ENCODE results near the gene HEY2. TPM values are rescaled to one million over a fixed set of nuclear protein-coding genes. Genes with fewer than 3 reads are reported as not detected.
A peak's percentile ranks its signal among the peaks of the same experiment; 100 is the strongest.

HEY2 gene
- total RNA-seq, 2 donors from 2014 or later, result 1.0 to 5.3 TPM

- H3K9me3 ChIP-seq, result no peaks in the 10 kb centered on the region
- 68% methylated on average over 1 of the region's 1 CpG for WGBS
- no peak overlapping the region for H3K4me3 ChIP-seq
- intact Hi-C loops (cut with DNase I), result no loop called here
- no peak for DNase-seq (ENCODE audit: low spot score)
- TF ChIP-seq POLR2AphosphoS5 (IDR thresholded peaks at IDR 0.05) (no peak), CTCF (IDR thresholded peaks at IDR 0.05) (no peak), POLR2A (IDR thresholded peaks at IDR 0.05) (no peak)
- no peaks in the 10 kb centered on the region for H3K27me3 ChIP-seq (replicated peaks; ENCODE audit: insufficient read depth)
- H3K36me3 ChIP-seq, result no peaks in the 10 kb centered on the region
- peak overlapping the region; percentile 94 to 95 for H3K27ac ChIP-seq
- peaks cover 6% of the 10 kb centered on the region for H3K4me1 ChIP-seq (replicated peaks)
Observed at GRCh38 chr6:125789167-125789566, 39.7 kb downstream of the HEY2 start.

- DNase-seq (ENCODE audit: low spot score), result peak; percentile 17
- intact Hi-C loops (cut with DNase I), result loop anchor here (1.0 to 5.0 kb wide), 2 partner anchors 9 to 183 kb away; no protein-coding TSS in a partner anchor
- Histone ChIP-seq H3K4me3 (peak overlapping the region; percentile 52 to 78), H3K36me3 (no peaks in the 10 kb centered on the region), H3K9me3 (no peaks in the 10 kb centered on the region), H3K27me3 (replicated peaks; ENCODE audit: insufficient read depth) (no peaks in the 10 kb centered on the region), H3K4me1 (replicated peaks) (peaks cover 6% of the 10 kb centered on the region), H3K27ac (peak overlapping the region; percentile 94 to 95)
- TF ChIP-seq POLR2AphosphoS5 (IDR thresholded peaks at IDR 0.05) (no peak), CTCF (IDR thresholded peaks at IDR 0.05) (no peak), POLR2A (IDR thresholded peaks at IDR 0.05) (no peak)
- WGBS, result 10% methylated on average over 19 of the region's 19 CpGs
Observed at GRCh38 chr6:125789576-125790357, 40.3 kb downstream of the HEY2 start.

DNA sequence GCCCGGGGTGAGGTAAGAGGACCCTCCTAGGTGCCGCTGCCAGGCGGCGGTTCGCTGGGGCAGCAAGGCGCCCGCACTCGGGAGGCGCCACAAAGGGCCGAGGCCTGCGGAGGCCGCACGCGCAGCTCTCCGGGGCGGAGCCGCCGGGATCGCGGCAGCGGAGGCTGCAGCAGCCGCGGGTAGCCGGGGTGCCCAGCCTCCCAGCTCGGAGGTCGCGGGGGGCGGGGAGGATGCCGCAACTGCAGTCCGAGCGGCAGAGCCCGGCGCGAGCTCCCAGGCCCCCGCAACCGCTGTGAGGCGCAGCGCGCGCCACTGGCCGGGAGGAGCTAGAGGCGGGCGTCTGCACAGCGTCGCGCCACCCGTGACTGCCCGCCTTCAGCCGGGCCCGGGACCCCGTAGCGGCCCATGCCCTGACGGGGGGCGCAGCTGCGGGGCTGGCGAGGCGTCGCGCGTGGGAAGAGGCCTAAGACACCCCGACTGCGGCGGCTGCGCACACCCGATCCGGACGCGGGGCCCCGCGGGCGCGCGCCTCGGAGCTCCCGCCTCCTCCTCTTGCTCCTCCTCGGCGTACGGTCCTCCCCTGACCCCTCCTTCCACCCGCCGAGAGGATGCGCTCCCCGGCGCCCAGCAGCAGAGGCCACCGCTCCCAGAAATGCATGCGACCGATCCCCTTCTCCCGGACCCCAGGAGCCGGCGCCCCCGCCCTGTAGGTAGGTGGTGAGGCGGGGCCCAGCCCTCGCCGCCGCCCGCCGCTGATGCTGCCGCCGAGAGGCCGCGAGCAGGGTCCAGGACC lies 41.1 kb downstream of the HEY2 start, which contains the start of gene NCOA7:
Gene NCOA7, plus strand, starts transcription at position 603 of the 793 bp plus-strand sequence. CDS start 24,395 bp downstream, outside the sequence.
- peak; percentile 74 for DNase-seq (ENCODE audit: low spot score)
- Histone ChIP-seq H3K27me3 (replicated peaks; ENCODE audit: insufficient read depth) (no peaks in the 10 kb centered on the region), H3K4me1 (replicated peaks) (peaks cover 6% of the 10 kb centered on the region), H3K9me3 (no peaks in the 10 kb centered on the region), H3K36me3 (no peaks in the 10 kb centered on the region), H3K4me3 (peak within 1 kb of the TSS; percentile 52 to 78), H3K27ac (peak within 1 kb of the TSS; percentile 94 to 95)
- under 1% methylated on average over 88 of the region's 100 CpGs for WGBS
- TF ChIP-seq POLR2A (IDR thresholded peaks at IDR 0.05), result peak; percentile 83
- TF ChIP-seq CTCF (IDR thresholded peaks at IDR 0.05), result peak in 2 of 4 experiments; percentile 18 to 42
- peak; percentile 48 for TF ChIP-seq POLR2AphosphoS5 (IDR thresholded peaks at IDR 0.05)
- intact Hi-C loops (cut with DNase I), result loop anchor here (1.0 to 5.0 kb wide), 2 partner anchors 10 to 182 kb away; no protein-coding TSS in a partner anchor

DNA sequence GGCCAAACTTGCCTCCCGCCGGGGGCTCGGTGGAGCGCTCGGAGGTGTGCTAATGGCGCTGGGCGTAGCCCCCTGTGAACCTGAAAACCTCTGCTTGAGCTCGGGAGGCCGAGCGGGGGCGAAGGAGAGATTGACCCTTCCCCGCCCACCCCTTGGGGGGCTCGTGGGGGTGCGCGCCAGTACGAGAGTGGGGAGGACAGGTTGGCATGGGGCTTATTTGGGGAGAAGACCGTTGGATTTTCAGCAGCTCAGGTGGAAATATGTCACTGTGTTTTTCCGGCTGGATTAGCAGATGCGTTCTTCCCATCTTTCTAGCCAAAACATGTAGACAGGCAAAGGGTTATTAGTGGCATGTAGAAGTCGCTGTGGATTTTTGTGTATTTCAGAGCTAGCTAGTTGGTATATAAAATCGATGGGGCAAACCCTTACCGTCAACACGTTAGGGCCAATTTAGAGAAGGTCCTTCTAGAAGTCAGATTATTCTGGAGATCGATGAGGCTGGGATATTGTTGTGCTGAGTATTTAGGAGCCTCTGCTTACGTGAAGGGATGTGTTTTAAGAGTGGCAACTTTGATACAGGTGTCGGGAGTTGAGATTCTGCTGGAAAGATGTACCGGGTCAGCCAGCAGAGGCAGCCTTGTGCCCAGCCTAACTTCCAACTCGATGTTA lies 41.9 kb downstream of the HEY2 start:
- Histone ChIP-seq H3K27me3 (replicated peaks; ENCODE audit: insufficient read depth) (no peaks in the 10 kb centered on the region), H3K27ac (peak overlapping the region; percentile 94 to 95), H3K4me3 (peak overlapping the region; percentile 52 to 78), H3K36me3 (no peaks in the 10 kb centered on the region), H3K9me3 (no peaks in the 10 kb centered on the region), H3K4me1 (replicated peaks) (peaks cover 6% of the 10 kb centered on the region)
- intact Hi-C loops (cut with DNase I), result loop anchor here (5.0 kb wide), 1 partner anchor 181 kb away; no protein-coding TSS in a partner anchor
- TF ChIP-seq CTCF (IDR thresholded peaks at IDR 0.05), result peak in 2 of 4 experiments; percentile 36 to 52
- TF ChIP-seq POLR2AphosphoS5 (IDR thresholded peaks at IDR 0.05), result peak; percentile 10
- TF ChIP-seq POLR2A (IDR thresholded peaks at IDR 0.05), result no peak
- peak; percentile 34 for DNase-seq (ENCODE audit: low spot score)
- WGBS, result 0% methylated on average over 24 of the region's 28 CpGs

Data from prostate gland (tissue), 2 donors.